ENCODE data around the gene FIBIN. TPM values are rescaled to one million over a fixed set of nuclear protein-coding genes. Genes with fewer than 3 reads are reported as not detected.
"Not testable (repeated sequence)": the region's sequence is repeated elsewhere in the genome, so short reads cannot be mapped to it uniquely, and the experiment has no call there.

FIBIN gene
- total RNA-seq (2014; rRNA removed; shearing (Covaris generic)), result 0.05 TPM in 1 of 2 replicates, not detected in the other

DNA sequence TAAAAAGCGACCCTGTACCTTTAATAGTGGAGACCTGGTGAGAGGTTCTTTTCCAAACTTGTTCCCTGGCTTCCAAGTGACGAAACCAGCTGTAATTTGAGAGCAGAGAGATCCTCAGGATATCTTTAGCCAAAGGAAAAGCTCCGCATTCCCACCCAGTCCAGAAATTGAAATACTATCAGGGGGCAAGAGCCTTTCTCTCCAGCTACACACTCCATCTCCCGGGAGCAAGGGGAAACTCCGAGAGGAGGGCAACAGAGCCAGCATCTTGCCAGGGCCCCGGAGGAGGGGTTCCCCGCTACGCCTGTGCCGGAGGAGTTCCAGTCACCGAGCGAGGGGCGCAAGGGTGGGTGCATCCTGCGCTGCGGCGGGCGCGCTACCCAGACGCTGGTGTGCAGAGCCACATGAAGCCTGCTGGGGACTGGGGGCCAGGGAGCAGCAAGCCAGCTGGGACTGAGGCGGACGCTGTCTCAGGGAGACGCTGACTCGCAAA, at the start of gene FIBIN:
FIBIN (plus strand) TSS at position 148 of the 493 bp plus-strand sequence. CDS start 415 bp downstream, outside the sequence.
- no peak for DNase-seq (ENCODE audit: low read depth)

GRCh38 chr11:26944866-26945664, 48.8 kb upstream of the FIBIN start:
- DNase-seq (ENCODE audit: low read depth), result no peak

DNA sequence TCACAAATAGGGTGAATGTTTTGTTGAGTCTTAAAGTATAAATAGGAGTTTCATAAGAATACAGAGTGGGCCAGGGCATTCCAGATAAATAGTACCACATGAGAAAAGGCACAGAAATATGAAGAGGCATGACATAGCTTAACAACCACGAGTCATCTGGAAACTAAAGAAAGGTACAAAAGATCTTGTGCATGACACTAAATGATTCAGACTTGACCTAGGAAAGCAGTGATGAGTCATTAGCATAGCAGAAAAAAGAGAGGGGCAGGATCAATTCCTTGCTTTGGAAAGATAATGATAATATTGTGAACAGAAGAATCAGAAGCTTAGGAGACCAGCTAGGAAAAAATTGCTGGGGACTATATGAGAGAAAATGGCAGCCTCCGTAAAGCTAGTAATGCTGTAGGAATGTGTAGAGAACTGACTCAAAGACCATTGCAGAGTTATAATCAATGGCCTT, 47.6 kb upstream of the FIBIN start:
- no peak for DNase-seq (ENCODE audit: low read depth)

DNA sequence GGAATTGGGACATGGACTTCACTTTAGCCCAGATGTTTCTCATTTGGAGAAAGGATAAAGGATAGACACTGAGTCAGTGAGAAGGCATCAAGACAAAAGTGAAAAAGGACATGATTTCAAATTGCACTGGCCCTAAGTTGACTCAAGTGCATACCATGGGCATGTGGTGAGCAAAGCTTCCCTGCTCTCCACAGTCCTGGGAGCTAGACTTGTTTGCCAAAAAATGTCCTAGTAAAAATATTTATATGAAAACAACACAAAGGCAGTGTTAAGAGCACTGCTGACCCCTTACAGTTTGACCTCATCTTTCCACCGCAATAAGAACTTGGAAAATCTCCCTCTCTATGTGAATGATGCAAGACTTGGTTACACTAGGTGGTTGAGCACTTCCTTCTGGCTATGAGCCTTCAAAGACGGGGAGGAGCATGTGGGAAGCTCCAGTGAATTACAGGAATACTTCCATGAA, 46.5 kb upstream of the FIBIN start:
- DNase-seq (ENCODE audit: low read depth), result peak; percentile 36

GRCh38 chr11:26947904-26948639, 45.8 kb upstream of the FIBIN start:
- DNase-seq (ENCODE audit: low read depth), result no peak

DNA sequence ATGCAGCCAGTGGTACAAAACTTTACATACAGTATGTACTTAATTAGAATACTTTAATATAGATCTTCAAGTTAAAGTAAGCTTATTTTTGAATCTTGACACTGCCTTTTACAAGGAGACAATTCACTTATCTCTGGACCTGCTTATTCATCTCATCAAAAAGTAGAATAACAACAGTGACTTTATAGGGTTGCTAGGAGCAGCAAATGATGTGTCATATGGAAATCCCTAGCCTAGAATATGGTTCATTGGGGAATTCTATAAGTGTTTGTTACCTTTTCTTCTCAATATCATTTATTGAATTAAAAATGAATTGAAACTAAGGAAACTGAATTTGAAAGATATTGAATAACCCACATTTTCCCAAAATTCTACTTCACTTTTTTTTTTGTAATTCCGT, 45.0 kb upstream of the FIBIN start:
- no peak for DNase-seq (ENCODE audit: low read depth)

- no peak for DNase-seq (ENCODE audit: low read depth)
Measured at GRCh38 chr11:26949846-26950245, 44.1 kb upstream of the FIBIN start.

DNA sequence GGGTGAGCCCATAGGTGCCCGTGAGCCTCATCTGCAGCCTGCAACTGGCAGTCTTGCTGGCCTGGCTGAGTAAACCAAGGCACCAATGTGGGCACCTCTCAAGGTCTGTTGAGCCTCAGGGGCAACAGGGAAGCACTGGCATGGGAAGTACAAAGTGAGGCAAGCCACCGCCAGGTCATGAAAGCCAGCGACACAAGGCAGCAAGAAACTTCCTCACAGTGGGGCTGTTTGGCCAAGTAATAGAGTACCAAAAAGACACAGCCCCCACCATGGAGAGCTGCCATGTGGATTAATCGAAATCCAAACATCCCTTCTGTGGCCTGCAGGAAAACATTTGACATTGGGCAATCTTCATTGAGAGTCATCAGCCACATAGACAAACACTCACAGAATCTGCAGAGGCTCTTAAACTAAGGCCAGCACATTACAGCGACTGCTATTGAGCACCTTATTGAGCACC, 43.6 kb upstream of the FIBIN start:
- DNase-seq (ENCODE audit: low read depth), result peak; percentile 4

DNA sequence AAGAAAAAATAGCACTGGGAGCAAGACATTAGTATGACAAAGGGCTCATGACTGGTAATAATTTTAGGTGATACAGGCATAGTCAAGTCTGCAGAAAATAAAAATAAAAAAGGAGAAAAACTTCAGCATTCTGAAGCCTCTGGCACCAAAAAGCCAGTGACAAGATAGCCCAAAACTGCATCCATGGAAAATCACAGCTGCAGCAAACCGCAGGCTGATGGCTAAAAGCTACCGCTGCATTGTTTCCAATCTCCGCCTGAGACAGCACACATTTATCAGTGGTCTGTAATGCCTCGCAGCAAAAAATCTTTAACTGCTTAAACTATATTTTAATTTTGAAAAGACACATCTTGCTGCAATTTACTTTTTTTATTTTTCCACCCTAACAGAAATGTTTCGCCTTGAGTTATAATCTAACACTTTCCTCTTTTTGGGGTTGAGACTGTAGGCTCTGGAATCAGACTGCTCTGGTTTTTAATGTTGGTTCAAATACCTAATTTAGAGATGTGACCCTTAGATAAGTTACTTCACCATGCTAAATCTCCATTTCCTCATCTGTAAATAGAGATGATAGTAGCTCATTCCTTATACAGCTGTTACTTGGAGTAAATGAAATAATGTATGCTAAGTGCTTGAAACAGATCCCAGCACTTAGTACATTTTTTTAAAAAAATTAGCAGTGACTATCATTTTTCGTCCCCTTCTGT, 42.0 kb upstream of the FIBIN start:
- DNase-seq (ENCODE audit: low read depth), result no peak

DNA sequence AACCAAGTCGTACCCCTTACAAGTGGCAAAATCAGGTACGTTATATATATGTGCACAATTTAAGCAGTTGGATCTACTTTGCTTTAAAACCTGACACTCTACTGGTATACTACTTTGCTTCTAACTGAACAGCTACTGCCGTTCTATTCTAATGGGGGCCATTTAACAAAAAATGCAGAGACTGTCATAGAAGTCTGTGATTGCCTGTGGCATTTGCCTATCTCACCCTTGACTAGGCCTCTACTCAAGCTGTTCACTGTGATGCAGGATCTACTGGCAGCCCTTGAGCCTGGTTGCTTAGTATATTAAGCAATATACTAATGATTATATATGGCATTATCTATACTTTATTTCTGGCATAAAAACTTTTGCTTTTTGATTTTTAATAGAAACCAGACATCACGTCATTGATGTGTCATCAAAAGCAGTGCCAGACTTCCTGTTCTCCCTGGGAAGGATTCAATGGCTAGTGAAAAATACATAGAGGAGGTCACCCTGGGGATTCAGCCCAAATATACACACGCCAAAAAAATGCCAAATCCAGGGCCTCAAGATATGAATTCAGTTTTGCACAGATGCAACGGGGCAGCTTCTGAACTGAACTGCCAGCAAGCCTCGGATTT, 40.0 kb upstream of the FIBIN start:
- DNase-seq (ENCODE audit: low read depth), result no peak

DNA sequence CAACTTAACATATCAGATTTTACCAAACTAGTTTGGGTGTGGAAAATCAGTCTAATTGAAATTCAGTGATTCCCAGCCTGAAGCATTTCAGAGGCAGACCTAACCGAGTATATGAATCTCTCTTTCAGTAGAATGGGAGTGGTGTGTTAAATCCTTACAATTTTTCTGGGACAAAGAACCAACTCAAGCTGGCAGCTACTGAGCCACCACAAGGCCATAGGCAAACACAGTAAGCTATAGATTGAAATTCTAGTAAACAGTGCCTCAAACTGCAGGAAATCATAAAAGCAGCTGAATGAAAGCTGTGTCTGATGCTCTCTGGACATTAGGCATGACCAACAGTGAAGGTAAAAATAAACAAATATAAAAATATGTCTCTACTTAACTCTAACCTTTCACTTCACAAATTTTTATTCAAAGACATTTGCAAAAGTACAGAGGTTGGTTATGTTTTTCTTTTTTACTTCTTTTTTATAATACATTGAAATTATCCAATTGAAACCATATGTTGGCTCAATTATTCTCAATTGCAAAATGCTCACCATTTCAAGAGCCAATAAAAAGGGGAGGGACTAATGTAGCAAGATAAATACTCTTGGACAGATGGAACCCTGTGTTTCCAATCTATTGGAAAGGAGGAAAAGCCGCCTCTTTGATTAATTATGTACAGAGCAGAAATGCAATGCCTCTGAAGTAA, 35.8 kb upstream of the FIBIN start:
- DNase-seq (ENCODE audit: low read depth), result no peak

- DNase-seq (ENCODE audit: low read depth), result no peak
Measured at GRCh38 chr11:26958702-26959049, 35.2 kb upstream of the FIBIN start.

GRCh38 chr11:26960281-26960680, 33.6 kb upstream of the FIBIN start:
- no peak for DNase-seq (ENCODE audit: low read depth)

- no peak for DNase-seq (ENCODE audit: low read depth)
Measured at GRCh38 chr11:26963764-26964163, 30.1 kb upstream of the FIBIN start.

DNA sequence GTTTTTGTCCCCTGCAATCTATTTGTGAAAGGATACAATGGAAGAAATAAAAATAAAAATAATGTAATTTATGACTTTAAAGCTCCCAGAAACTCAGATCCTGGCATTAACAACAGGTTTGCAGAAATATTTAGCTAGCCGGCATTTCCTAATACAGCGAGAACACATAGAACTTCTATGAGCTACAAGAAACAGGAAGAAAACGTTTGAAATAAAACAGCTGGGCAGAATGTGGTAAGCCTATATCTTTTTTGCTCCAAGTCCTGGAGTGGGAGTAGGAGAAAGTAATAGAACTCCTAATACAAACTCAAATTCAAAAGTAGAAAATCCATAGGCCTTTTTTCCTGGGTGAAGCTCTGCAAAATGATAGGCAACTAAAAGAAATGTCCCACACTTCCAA, 29.6 kb upstream of the FIBIN start:
- DNase-seq (ENCODE audit: low read depth), result no peak

DNA sequence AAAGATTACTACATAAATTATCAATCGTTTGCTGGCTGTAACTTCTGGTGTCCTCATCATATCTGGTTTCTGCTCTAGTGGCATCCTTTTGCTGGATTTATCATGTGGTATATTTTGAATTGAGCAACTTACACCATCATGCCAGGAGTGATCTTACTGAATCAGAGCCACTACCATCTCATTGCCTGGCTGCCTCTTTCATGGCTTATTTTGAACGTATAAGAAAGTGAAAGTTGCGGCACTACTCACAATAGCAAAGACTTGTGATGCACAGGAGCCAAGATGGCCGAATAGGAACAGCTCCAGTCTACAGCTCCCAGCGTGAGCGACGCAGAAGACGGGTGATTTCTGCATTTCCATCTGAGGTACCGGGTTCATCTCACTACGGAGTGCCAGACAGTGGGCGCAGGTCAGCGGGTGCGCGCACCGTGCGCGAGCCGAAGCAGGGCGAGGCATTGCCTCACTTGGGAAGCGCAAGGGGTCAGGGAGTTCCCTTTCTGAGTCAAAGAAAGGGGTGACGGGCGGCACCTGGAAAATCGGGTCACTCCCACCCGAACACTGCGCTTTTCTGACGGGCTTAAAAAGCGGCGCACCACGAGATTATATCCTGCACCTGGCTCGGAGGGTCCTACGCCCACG, 28.9 kb upstream of the FIBIN start:
- DNase-seq (ENCODE audit: low read depth), result not testable (repeated sequence)

- no peak for DNase-seq (ENCODE audit: low read depth)
Measured at GRCh38 chr11:26971961-26972360, 22.0 kb upstream of the FIBIN start.

- DNase-seq (ENCODE audit: low read depth), result peak; percentile 11
Measured at GRCh38 chr11:26974069-26974783, 19.7 kb upstream of the FIBIN start.

DNA sequence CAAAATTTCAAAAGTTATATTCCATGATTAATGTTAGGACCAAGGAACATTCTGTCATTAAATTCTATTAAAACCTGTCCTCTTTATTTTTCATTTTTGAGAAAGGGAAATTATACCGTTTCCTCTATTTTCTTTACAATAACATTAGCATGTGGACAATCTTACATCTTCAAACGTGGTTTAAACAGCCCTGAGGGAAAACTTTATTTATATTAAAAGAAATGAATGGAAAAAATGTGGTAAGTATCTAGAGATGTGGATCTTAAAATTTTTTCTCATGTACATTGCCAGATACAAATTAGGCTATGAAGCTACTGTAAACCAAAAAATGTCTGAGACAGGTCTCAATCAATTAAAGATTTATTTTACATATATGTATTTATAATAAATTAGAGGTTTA, 18.9 kb upstream of the FIBIN start:
- DNase-seq (ENCODE audit: low read depth), result no peak

DNA sequence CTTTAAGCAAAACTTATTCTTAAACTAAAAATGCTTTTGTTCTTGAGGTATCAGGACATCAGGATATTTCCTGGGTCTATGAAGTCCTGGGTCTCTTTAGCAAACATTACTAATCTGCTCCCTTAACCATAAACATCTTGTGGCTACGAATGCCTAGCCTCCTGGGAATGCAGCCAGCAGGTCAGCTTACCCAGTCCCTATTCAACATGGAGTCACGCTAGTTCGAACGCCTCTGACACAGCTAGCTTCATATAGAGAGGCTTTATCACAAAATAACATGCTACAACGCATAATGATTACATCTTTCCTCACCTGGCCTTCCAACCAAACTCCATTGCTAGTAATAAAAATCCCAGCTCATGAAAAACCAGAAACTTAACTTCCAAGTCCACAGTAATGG, 17.5 kb upstream of the FIBIN start:
- peak; percentile 55 for DNase-seq (ENCODE audit: low read depth)

Data from M059J (cell line).